T-helper 17 cell (primary cell): ENCODE measurements around the gene ZNF217. TPM values are rescaled to one million over a fixed set of nuclear protein-coding genes. Genes with fewer than 3 reads are reported as not detected.
"Not testable (repeated sequence)": the region's sequence is repeated elsewhere in the genome, so short reads cannot be mapped to it uniquely, and the experiment has no call there.

Experiments used
- ATAC-seq: fragments of 150-1000 bp; cut with Tn5 transposase; 2 replicates; pipeline ENCODE4 v1.10.0; 2021; ENCODE audit warnings: mild to moderate bottlenecking, moderate library complexity
- DNase-seq, 3 donors: peaks; one replicate each; pipeline versions ENCODE4 v3.0.0 to v3.0.0-alpha.2; 2020 to 2021
- H3K9me3 ChIP-seq: one replicate; pipeline ENCODE4 v1.7.0; 2013; ENCODE audit warnings: low read length, mild to moderate bottlenecking; ENCODE audit not compliant: control insufficient read depth, poor library complexity, severe bottlenecking
- H3K27ac Mint-ChIP-seq: one replicate; pipeline ENCODE4 v1.8.0; 2022; ENCODE audit warnings: mild to moderate bottlenecking, moderate library complexity, mixed read lengths
- H3K27me3 Mint-ChIP-seq: one replicate; pipeline ENCODE4 v1.8.0; 2022; ENCODE audit warnings: mixed read lengths
- H3K36me3 Mint-ChIP-seq: one replicate; pipeline ENCODE4 v1.8.0; 2022; ENCODE audit warnings: low read depth, mixed read lengths
- H3K4me1 Mint-ChIP-seq: one replicate; pipeline ENCODE4 v1.8.0; 2022; ENCODE audit warnings: mild to moderate bottlenecking, mixed read lengths
- H3K4me3 Mint-ChIP-seq: one replicate; pipeline ENCODE4 v1.8.0; 2022; ENCODE audit warnings: mild to moderate bottlenecking, moderate library complexity, mixed read lengths
- total RNA-seq, 4 donors: library from RNA in 2 of 4; stranded (reverse) in 2 of 4; gene quantifications; one replicate each; pipeline ENCODE4 v1.2.3 and lab custom pipeline; 2022 to 2026

The ZNF217 gene
- total RNA-seq (10 to 100 TPM; 70.4 to 72.8 TPM), total RNA-seq (lab: John Stamatoyannopoulos, UW) (99.3 to 190 reads per million in 2 donors)

DNA sequence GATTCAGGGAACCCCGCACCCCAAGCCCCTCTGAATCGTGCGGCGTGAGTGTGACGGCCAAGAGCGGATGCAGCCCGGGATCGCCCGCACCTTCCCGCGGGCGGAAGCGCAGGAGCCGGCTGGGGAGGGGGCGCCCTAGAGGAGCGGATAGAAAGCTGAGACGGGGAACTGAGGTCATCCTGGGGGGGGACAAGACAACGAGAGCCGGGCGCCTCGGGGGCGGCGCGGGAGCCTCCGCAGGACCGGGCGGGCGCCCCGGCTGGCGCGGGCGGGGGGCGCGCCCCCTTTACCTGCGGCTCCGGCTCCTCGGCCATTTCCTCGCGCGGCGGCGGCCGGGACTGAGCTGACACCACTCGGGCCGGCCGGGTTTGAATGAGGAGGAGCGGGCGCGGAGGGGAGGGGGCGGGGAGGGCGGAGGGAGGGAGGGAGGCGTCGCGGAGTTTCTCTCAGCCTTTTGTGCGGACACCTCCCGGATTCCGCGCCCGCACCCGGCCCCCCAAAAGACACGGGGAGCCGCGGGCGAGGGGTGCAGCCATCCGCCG, at the start of gene ZNF217:
Gene ZNF217, minus strand, starts transcription at position 374 of the 542 bp plus-strand sequence. CDS start 11,013 bp downstream, outside the sequence.
- DNase-seq (peak; percentile 46 to 54 (median 51)), ATAC-seq (peak; percentile 41)
- H3K36me3 Mint-ChIP-seq, H3K27me3 Mint-ChIP-seq, H3K9me3 ChIP-seq: not testable (repeated sequence)
- peak within 1 kb of the TSS; percentile 92 for H3K4me3 Mint-ChIP-seq
- peak within 1 kb of the TSS; percentile 99 for H3K27ac Mint-ChIP-seq
- peaks cover 47% of the 10 kb centered on the region for H3K4me1 Mint-ChIP-seq

DNA sequence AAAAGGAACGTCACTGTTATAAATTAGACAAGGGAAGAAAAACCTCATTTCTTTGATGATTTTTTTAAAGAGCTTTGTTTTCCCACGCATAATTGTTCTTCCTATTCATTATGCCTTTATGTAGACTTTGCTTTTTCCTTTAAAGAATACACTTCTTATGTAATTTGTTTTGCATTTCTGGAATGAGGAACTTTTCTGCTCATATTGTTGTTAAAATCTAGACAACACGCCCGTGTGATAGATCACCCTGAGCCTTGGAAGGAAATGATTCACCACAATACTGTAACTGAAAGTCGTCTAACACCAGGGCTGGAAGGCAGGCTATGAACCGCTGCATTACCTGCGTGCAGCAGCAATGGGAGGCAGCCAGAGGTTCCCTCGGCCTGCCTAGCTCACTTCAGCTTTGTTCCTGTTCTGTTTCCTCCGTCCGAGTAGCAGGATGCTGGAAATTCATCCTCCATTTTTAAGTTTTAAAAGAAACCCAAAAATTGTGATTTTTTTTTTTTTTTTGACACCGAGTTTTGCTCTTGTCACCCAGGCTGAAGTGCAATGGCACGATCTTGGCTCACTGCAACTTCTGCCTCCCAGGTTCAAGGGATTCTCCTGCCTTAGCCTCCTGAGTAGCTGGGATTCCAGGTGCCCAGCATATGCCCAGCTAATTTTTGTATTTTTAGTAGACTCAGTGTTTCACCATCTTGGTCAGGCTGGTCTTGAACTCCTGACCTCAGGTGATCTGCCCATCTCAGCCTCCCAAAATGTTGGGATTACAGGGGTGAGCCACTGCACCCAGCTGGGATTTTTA, 49.6 kb upstream of the ZNF217 start:
- H3K27ac Mint-ChIP-seq: peak overlapping the region; percentile 99

GRCh38 chr20:53642196-53643030, 48.8 kb upstream of the ZNF217 start:
- no peaks in the 10 kb centered on the region for H3K9me3 ChIP-seq
- Mint-ChIP-seq H3K36me3 (no peaks in the 10 kb centered on the region), H3K4me1 (peaks cover 20% of the 10 kb centered on the region)

More for the DNA sequence above, 49.6 kb upstream of the ZNF217 start:
- ATAC-seq (peak; percentile 97), DNase-seq (peak; percentile 34 to 49 (median 42))
- H3K36me3 Mint-ChIP-seq: no peaks in the 10 kb centered on the region
- peak overlapping the region; percentile 91 for H3K4me3 Mint-ChIP-seq
- H3K9me3 ChIP-seq: no peaks in the 10 kb centered on the region
- H3K27me3 Mint-ChIP-seq: no peaks in the 10 kb centered on the region
- peaks cover 20% of the 10 kb centered on the region for H3K4me1 Mint-ChIP-seq

DNA sequence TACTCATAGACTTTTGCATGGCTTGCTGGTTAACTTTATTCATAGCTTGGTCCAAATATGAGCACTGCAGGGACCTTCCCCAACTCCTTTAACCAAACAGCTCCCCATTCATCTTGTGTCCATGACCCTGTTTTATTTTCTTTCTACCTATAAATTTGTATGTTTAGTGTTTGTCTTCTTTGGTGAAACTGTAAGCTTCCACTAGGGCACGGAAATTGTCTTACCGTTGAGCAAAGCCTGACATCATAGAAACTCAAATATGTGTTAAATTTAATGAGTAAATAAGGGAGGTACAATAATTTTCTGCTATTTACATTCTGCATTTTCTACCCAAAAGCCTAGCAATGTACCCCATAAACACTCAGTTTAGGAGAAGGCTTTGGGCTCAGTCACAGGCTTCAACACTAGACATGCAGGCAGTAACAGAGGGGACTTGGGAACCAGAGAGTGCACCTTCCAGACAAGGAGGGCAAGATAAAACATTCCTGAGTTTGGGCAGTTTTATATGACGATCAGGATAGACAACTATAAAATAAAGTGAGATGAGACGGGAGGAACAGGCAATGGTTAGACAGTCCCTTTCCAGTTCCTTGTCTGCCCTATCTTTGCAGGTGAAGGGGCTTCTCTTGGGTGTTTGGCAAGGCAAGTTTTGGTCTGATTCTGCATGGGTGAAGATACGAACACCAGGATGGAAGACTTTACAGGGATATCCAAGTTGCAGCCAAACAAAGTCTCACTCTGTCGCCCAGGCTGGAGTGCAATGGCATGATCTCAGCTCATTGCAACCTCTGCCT, 46.2 kb upstream of the ZNF217 start:
- DNase-seq (no peak), ATAC-seq (no peak)
- Mint-ChIP-seq H3K27me3 (no peaks in the 10 kb centered on the region), H3K36me3 (no peaks in the 10 kb centered on the region), H3K4me3 (no peak overlapping the region), H3K4me1 (peaks cover 32% of the 10 kb centered on the region), H3K27ac (no peak overlapping the region)
- no peaks in the 10 kb centered on the region for H3K9me3 ChIP-seq

More at GRCh38 chr20:53642196-53643030, 48.8 kb upstream of the ZNF217 start:
- Mint-ChIP-seq H3K27me3 (no peaks in the 10 kb centered on the region), H3K27ac (peak overlapping the region; percentile 99), H3K4me3 (peak overlapping the region; percentile 91)
- DNase-seq: peak in 1 of 3 donors; percentile 13
- peak; percentile 77 for ATAC-seq

- H3K27me3 Mint-ChIP-seq: no peaks in the 10 kb centered on the region
- ATAC-seq (no peak), DNase-seq (no peak)
- no peak overlapping the region for H3K4me3 Mint-ChIP-seq
- peaks cover 32% of the 10 kb centered on the region for H3K4me1 Mint-ChIP-seq
- H3K9me3 ChIP-seq: no peaks in the 10 kb centered on the region
- H3K36me3 Mint-ChIP-seq: no peaks in the 10 kb centered on the region
- peak overlapping the region; percentile 61 for H3K27ac Mint-ChIP-seq
These were observed 45.5 kb upstream of the ZNF217 start for GRCh38 chr20:53639128-53639527.

DNA sequence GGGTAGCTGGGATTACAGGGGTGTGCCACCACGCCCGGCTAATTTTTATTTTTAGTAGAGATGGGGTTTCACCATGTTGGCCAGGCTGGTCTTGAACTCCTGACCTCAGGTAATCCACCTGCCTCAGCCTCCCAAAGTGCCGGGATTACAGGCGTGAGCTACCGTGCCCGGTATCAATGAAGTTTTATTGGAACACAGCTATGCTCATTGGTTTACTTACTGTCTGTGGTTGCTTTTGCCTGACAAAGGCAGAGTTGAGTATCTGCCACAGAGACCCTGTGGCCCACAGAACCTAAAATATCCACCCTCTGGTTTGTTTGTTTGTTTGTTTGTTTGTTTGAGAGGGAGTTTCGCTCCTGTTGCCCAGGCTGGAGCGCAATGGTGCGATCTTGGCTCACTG, 43.7 kb upstream of the ZNF217 start:
- H3K36me3 Mint-ChIP-seq, H3K27me3 Mint-ChIP-seq, H3K27ac Mint-ChIP-seq, ATAC-seq, H3K4me3 Mint-ChIP-seq, DNase-seq, H3K9me3 ChIP-seq: not testable (repeated sequence)
- peaks cover 25% of the 10 kb centered on the region for H3K4me1 Mint-ChIP-seq

GRCh38 chr20:53636540-53637097, 43.0 kb upstream of the ZNF217 start:
- Mint-ChIP-seq H3K27me3 (no peaks in the 10 kb centered on the region), H3K36me3 (no peaks in the 10 kb centered on the region), H3K4me3 (no peak overlapping the region), H3K27ac (peak overlapping the region; percentile 87), H3K4me1 (peaks cover 24% of the 10 kb centered on the region)
- H3K9me3 ChIP-seq: no peaks in the 10 kb centered on the region
- no peak for ATAC-seq
- no peak for DNase-seq

- H3K27ac Mint-ChIP-seq: peak overlapping the region; percentile 87
- H3K36me3 Mint-ChIP-seq: no peaks in the 10 kb centered on the region
- no peaks in the 10 kb centered on the region for H3K9me3 ChIP-seq
- DNase-seq (no peak), ATAC-seq (no peak)
- no peaks in the 10 kb centered on the region for H3K27me3 Mint-ChIP-seq
- no peak overlapping the region for H3K4me3 Mint-ChIP-seq
- H3K4me1 Mint-ChIP-seq: peaks cover 19% of the 10 kb centered on the region
These were observed 41.6 kb upstream of the ZNF217 start for GRCh38 chr20:53635221-53635620.

- H3K36me3 Mint-ChIP-seq: no peaks in the 10 kb centered on the region
- H3K27me3 Mint-ChIP-seq: no peaks in the 10 kb centered on the region
- ATAC-seq: no peak
- no peak overlapping the region for H3K4me3 Mint-ChIP-seq
- H3K27ac Mint-ChIP-seq: peak overlapping the region; percentile 24
- H3K9me3 ChIP-seq: no peaks in the 10 kb centered on the region
- H3K4me1 Mint-ChIP-seq: peaks cover 15% of the 10 kb centered on the region
- no peak for DNase-seq
These were observed 38.4 kb upstream of the ZNF217 start for GRCh38 chr20:53631909-53632662.

DNA sequence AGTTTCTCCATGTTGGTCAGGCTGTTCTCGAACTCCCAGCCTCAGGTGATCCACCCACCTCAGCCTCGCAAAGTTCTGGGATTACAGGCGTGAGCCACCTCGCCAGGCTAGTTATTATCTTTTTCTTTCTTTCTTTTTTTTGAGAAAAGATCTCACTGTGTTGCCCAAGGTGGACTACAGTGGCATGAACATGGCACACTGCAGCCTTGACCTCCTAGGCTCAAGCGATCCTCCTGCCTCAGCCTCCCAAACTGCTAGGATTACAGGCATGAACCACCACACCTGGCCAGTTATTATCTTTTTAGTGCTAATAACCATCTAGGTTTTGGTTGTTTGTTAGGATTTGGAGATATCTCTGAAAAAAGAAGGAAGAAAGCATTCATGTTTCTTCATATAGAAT, 35.8 kb upstream of the ZNF217 start:
- H3K36me3 Mint-ChIP-seq: no peaks in the 10 kb centered on the region
- peaks cover 2% of the 10 kb centered on the region for H3K4me1 Mint-ChIP-seq
- no peak overlapping the region for H3K27ac Mint-ChIP-seq
- no peaks in the 10 kb centered on the region for H3K27me3 Mint-ChIP-seq
- no peak for DNase-seq
- ATAC-seq: no peak
- H3K4me3 Mint-ChIP-seq: no peak overlapping the region
- H3K9me3 ChIP-seq: no peaks in the 10 kb centered on the region

DNA sequence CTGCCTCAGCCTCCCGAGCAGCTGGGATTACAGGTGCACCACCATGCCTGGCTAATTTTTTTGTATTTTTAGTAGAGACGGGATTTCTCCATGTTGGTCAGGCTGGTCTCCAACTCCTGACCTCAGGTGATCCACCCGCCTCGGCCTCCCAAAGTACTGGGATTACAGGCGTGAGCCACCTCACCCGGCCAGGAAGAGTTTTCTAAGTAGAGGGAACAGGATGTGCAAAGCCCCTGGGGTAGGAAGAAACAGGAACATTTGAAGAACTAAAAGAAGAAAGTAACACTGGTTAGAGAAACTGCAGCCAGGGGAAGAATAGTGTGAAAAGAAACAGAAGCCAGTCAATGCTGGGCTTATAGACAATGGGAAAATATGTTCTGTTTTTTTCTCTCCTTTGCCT, 35.1 kb upstream of the ZNF217 start:
- H3K4me3 Mint-ChIP-seq, DNase-seq, H3K27me3 Mint-ChIP-seq, ATAC-seq, H3K4me1 Mint-ChIP-seq, H3K9me3 ChIP-seq, H3K27ac Mint-ChIP-seq, H3K36me3 Mint-ChIP-seq: not testable (repeated sequence)

DNA sequence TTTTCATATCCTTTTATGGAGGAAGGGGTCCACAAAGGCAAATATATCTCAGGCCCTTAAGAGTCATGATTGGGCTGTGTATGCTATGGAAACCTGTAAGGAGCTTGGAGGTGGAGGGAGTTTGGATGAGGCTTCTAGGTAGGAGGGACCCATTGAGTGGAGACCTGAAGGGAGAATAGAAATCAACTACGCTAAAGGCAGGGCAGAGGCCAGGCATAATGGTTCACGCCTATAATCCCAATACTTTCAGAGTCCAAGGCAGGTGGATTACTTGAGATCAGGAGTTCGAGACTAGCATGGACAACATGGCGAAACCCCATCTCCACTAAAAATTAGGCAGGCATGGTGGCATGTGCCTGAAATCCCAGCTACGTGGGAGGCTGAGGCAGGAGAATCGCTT, 34.4 kb upstream of the ZNF217 start:
- H3K4me3 Mint-ChIP-seq: no peak overlapping the region
- no peaks in the 10 kb centered on the region for H3K36me3 Mint-ChIP-seq
- H3K27ac Mint-ChIP-seq: no peak overlapping the region
- no peaks in the 10 kb centered on the region for H3K27me3 Mint-ChIP-seq
- H3K4me1 Mint-ChIP-seq: peaks cover 10% of the 10 kb centered on the region
- ATAC-seq (no peak), DNase-seq (no peak)
- no peaks in the 10 kb centered on the region for H3K9me3 ChIP-seq
